ENCODE results near the gene RAPGEF5.

DNA sequence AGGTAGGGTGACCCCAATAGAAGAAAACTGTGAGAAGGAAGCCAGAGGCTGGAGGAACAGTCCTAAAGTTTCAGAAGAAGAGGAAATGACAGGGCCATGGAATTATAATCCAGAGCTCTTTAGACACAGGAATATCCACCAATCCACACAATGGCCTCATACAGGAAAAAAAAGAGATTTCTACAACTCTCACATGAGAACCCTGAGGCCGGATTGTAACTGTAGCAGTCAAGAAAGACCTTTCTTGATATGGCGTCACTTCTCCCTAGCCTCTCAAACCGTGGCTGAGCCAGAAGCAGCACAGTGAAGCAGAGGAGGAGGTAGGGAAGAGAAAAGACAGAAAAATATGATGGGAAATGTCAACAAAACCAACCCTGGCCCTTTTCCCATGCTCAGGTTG lies 76.9 kb downstream of the RAPGEF5 start:
- no peak for TF ChIP-seq POLR2AphosphoS5 (IDR thresholded peaks at IDR 0.05; ENCODE audit: low read depth, low read length)
- TF ChIP-seq, protein P1, sequence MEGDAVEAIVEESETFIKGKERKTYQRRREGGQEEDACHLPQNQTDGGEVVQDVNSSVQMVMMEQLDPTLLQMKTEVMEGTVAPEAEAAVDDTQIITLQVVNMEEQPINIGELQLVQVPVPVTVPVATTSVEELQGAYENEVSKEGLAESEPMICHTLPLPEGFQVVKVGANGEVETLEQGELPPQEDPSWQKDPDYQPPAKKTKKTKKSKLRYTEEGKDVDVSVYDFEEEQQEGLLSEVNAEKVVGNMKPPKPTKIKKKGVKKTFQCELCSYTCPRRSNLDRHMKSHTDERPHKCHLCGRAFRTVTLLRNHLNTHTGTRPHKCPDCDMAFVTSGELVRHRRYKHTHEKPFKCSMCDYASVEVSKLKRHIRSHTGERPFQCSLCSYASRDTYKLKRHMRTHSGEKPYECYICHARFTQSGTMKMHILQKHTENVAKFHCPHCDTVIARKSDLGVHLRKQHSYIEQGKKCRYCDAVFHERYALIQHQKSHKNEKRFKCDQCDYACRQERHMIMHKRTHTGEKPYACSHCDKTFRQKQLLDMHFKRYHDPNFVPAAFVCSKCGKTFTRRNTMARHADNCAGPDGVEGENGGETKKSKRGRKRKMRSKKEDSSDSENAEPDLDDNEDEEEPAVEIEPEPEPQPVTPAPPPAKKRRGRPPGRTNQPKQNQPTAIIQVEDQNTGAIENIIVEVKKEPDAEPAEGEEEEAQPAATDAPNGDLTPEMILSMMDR (IDR thresholded peaks at IDR 0.05) = no peak
- no peak for TF ChIP-seq GATA2 (CRISPR knock-in tag; IDR thresholded peaks at IDR 0.05)
- no peak for TF ChIP-seq MXI1 (IDR thresholded peaks at IDR 0.05; ENCODE audit: low read depth, low read length)
- TF ChIP-seq PBX3 (IDR thresholded peaks at IDR 0.05) = no peak
- TF ChIP-seq RFX5 (IDR thresholded peaks at IDR 0.05; ENCODE audit: low read length) = no peak
- no peak for TF ChIP-seq JUND (IDR thresholded peaks at IDR 0.05)
- TF ChIP-seq EZH2phosphoT487 (IDR thresholded peaks at IDR 0.05; ENCODE audit: borderline replicate concordance, low read depth) = no peak
- TF ChIP-seq FOXJ3 (CRISPR knock-in tag; IDR thresholded peaks at IDR 0.05) = no peak
- no peak for TF ChIP-seq YY1 (IDR thresholded peaks at IDR 0.05; ENCODE audit: low read depth)
- no peak for TF ChIP-seq EP300 (IDR thresholded peaks at IDR 0.05; ENCODE audit: borderline replicate concordance in 1 of 2, low read depth in 1 of 2, low read length in 1 of 2)
- TF ChIP-seq, protein P2, sequence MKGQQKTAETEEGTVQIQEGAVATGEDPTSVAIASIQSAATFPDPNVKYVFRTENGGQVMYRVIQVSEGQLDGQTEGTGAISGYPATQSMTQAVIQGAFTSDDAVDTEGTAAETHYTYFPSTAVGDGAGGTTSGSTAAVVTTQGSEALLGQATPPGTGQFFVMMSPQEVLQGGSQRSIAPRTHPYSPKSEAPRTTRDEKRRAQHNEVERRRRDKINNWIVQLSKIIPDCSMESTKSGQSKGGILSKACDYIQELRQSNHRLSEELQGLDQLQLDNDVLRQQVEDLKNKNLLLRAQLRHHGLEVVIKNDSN (IDR thresholded peaks at IDR 0.05; ENCODE audit: borderline replicate concordance, low read depth) = no peak
